Measurements from ENCODE around the gene ZNF599. TPM values are rescaled to one million over a fixed set of nuclear protein-coding genes. Genes with fewer than 3 reads are reported as not detected.

The ZNF599 gene
- total and polyA plus RNA-seq, 12 donors = 2.6 to 5.0 (median 3.5) TPM

DNA sequence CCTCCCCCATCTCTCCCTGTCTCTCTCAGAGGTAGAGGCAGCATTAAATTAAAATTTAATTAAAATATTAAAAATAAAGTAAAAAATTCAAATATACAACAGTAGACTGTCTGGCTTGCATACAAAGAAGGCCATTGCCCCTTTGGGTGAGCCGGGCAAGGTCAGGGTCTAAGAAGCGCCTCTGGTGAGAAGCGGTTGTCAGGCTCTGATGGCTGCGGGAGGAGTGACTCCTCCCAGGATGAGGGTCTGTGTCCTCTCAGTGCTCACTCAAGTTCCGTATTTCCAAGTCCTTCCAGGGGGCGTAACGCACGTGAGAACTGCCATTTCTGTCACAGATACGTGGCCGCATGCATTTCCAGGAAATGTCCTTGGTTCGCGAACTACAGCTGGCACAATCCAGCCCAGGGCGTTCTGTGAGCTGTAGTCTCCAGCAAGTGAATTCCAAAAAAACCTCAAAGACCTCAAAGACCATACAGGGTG lies 39.7 kb downstream of the ZNF599 start:
- no peaks in the 10 kb centered on the region for H3K27me3 ChIP-seq
- intact Hi-C loops (cut with DNase I) = loop anchor here in 5 of 10 donors (2.0 to 5.0 kb wide), 3 partner anchors 39 to 193 kb away; partner anchors contain the start of genes SCGB2B2 (in 4 of the 5), ZNF302 (in 4 of the 5), ZNF599 (in 2 of the 5) and ZNF30 (in 1 of the 5)
- H3K36me3 ChIP-seq = peaks cover 0 to 31% (median 22%) of the 10 kb centered on the region in 9 donors
- TF ChIP-seq, protein P1, sequence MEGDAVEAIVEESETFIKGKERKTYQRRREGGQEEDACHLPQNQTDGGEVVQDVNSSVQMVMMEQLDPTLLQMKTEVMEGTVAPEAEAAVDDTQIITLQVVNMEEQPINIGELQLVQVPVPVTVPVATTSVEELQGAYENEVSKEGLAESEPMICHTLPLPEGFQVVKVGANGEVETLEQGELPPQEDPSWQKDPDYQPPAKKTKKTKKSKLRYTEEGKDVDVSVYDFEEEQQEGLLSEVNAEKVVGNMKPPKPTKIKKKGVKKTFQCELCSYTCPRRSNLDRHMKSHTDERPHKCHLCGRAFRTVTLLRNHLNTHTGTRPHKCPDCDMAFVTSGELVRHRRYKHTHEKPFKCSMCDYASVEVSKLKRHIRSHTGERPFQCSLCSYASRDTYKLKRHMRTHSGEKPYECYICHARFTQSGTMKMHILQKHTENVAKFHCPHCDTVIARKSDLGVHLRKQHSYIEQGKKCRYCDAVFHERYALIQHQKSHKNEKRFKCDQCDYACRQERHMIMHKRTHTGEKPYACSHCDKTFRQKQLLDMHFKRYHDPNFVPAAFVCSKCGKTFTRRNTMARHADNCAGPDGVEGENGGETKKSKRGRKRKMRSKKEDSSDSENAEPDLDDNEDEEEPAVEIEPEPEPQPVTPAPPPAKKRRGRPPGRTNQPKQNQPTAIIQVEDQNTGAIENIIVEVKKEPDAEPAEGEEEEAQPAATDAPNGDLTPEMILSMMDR (IDR thresholded peaks at IDR 0.05) = no peak
- H3K4me1 ChIP-seq = peaks cover 2 to 48% (median 26%) of the 10 kb centered on the region in 9 donors
- ATAC-seq = peak; percentile 10 to 49 (median 36)
- peaks cover 0 to 30% (median 4%) of the 10 kb centered on the region in 11 donors for H3K9me3 ChIP-seq
- 0% methylated on average over 13 of the region's 13 CpGs for WGBS, 2 donors
- peak overlapping the region; percentile 45 to 93 (median 81) for H3K4me3 ChIP-seq
- H3K27ac ChIP-seq = peak overlapping the region; percentile 91 to 100 (median 98)
- DNase-seq = peak in 1 of 2 donors; percentile 69

DNA sequence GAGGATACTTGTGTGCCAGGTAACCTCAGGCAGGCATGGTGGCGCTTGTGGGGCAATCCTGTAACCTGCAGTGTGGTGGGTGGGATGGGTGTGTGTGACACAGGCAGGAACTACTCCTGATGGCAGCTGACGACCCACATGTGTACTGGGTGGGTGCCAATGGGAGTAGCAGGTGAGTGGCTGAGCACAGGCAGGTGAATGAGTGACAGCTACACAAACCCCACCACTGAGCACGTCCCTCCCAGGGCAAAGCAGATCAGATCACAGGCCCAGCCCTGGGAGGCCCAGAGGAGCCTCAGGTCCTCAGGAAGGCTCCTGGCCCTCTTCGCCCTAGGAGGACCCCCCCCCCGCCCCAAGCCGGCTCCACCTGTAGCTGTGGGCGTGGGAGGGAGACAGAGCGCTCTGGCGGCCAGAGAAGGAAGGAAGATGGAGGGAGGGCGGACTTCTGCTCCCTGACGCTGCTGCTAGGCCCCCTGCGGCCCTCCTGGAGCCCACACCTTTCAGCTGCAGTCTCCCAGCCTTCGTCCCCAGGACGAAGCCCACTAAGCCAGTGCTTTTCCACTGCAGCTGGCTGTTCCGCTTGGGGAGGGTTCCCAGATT lies 40.3 kb downstream of the ZNF599 start:
- ATAC-seq (peak in 1 of 8 donors; percentile 8), DNase-seq (peak in 1 of 2 donors; percentile 11)
- H3K36me3 ChIP-seq = peaks cover 0 to 25% (median 16%) of the 10 kb centered on the region in 9 donors
- TF ChIP-seq, protein P1 (IDR thresholded peaks at IDR 0.05) = no peak
- 44 to 51% methylated on average over 14 to 15 of the region's 15 CpGs for WGBS, 2 donors
- H3K27me3 ChIP-seq = no peaks in the 10 kb centered on the region
- peaks cover 2 to 48% (median 26%) of the 10 kb centered on the region in 9 donors for H3K4me1 ChIP-seq
- H3K27ac ChIP-seq = peak overlapping the region; percentile 91 to 100 (median 98)
- H3K4me3 ChIP-seq = peak overlapping the region; percentile 45 to 93 (median 81)
- intact Hi-C loops (cut with DNase I) = loop anchor here in 5 of 10 donors (2.0 to 5.0 kb wide), 3 partner anchors 40 to 194 kb away; partner anchors contain the start of genes SCGB2B2 (in 4 of the 5), ZNF302 (in 4 of the 5), ZNF599 (in 2 of the 5) and ZNF30 (in 1 of the 5)
- peaks cover 0 to 24% (median 0%) of the 10 kb centered on the region in 11 donors for H3K9me3 ChIP-seq

DNA sequence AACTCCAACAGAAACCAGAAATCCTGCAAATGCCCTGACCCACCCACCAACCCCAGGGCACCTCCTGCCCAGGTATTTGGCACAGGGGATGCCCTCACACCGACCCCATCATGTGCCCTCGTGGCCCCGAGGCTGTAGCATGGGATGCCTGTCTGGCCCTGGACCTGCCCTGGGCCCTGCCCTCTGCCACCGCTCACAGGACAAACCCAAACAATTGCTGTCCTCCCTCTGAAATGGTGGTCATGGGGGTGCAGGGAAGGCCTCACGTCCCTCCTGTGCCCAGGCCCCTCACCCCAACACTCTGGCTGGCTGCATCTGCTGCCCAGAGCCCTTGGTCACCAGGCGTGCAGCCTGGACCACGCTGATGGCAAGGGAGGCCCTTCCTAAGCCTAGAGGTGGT lies 41.1 kb downstream of the ZNF599 start:
- H3K27ac ChIP-seq = no peak overlapping the region
- WGBS, 2 donors = 80 to 92% methylated on average over 7 of the region's 7 CpGs

More for the DNA sequence above, 41.1 kb downstream of the ZNF599 start:
- Histone ChIP-seq H3K36me3 (peaks cover 0 to 18% (median 12%) of the 10 kb centered on the region in 9 donors), H3K9me3 (peaks cover 0 to 17% (median 0%) of the 10 kb centered on the region in 11 donors), H3K4me1 (peaks cover 2 to 46% (median 26%) of the 10 kb centered on the region in 9 donors), H3K27me3 (no peaks in the 10 kb centered on the region), H3K4me3 (no peak overlapping the region)
- intact Hi-C loops (cut with DNase I) = loop anchor here in 5 of 10 donors (2.0 to 5.0 kb wide), 3 partner anchors 40 to 195 kb away; partner anchors contain the start of genes SCGB2B2 (in 4 of the 5), ZNF302 (in 4 of the 5), ZNF599 (in 2 of the 5) and ZNF30 (in 1 of the 5)
- TF ChIP-seq, protein P1 (IDR thresholded peaks at IDR 0.05) = no peak
- ATAC-seq (no peak), DNase-seq (no peak)

All from heart right ventricle (tissue), 16 donors.